ENCODE data around the gene SLC25A21.
A peak's percentile ranks its signal among the peaks of the same experiment; 100 is the strongest.

- TF ChIP-seq GLIS1 (tag by site-specific recombination; IDR thresholded peaks at IDR 0.05), result peak; percentile 77
- TF ChIP-seq YY1 (tag by site-specific recombination; IDR thresholded peaks at IDR 0.05), result no peak
- no peak for TF ChIP-seq ZNF157 (tag by site-specific recombination; IDR thresholded peaks at IDR 0.05)
- no peak for TF ChIP-seq CTCF (tag by site-specific recombination; IDR thresholded peaks at IDR 0.05)
These were observed 315.3 kb downstream of the SLC25A21 start for GRCh38 chr14:36857136-36857535.
